ENCODE data around the gene CLECL1. TPM values are rescaled to one million over a fixed set of nuclear protein-coding genes. Genes with fewer than 3 reads are reported as not detected.

Gene CLECL1
- total RNA-seq, 2 experiments from 2014 or later = 1.2 to 1.4 TPM

GRCh38 chr12:9735601-9736000 is 2.7 kb upstream of the CLECL1 start:
- H3K36me3 Mint-ChIP-seq (ENCODE audit: low read depth) = peaks cover 28% of the 10 kb centered on the region
- CTCF ChIA-PET = interaction anchor here (0.7 kb wide), 1 partner anchor 119 kb away, joined by 3 read pairs; no protein-coding TSS in a partner anchor
- peaks cover 10% of the 10 kb centered on the region for H3K9me3 Mint-ChIP-seq
- peaks cover 60% of the 10 kb centered on the region for H3K4me1 Mint-ChIP-seq
- H3K4me3 Mint-ChIP-seq = no peak overlapping the region
- POLR2A ChIA-PET = no interaction called here
- no peaks in the 10 kb centered on the region for H3K27me3 Mint-ChIP-seq
- DNase-seq = no peak
- no peak overlapping the region for H3K27ac Mint-ChIP-seq

DNA sequence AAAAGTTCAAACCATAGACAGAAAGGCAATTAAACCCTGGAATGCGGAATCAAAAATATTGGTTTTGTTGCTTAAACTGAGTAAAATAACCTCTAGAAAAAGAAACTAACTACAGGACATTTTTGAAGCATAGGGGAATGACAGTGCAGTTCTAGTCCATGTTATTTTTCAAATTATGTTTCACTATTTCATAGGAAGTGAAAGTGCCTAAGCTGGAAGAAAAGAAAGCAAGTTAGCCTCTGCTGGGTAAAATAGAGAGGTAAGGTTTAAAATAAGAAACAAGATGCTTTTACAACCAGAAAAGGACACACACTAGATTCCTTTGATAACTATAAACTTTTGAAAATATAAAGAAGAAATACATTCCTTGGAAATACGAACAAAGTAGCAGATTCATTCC is 1.1 kb downstream of the CLECL1 start:
- ChIA-PET CTCF (interaction anchor here (1.4 to 1.5 kb wide), 2 partner anchors 10 to 11 kb away, joined by 3 to 9 read pairs; no protein-coding TSS in a partner anchor), POLR2A (no interaction called here)
- Mint-ChIP-seq H3K9me3 (peaks cover 2% of the 10 kb centered on the region), H3K4me1 (peaks cover 31% of the 10 kb centered on the region), H3K27me3 (no peaks in the 10 kb centered on the region), H3K27ac (peak overlapping the region; percentile 60), H3K4me3 (peak overlapping the region; percentile 34), H3K36me3 (ENCODE audit: low read depth) (peaks cover 13% of the 10 kb centered on the region)
- DNase-seq = no peak

DNA sequence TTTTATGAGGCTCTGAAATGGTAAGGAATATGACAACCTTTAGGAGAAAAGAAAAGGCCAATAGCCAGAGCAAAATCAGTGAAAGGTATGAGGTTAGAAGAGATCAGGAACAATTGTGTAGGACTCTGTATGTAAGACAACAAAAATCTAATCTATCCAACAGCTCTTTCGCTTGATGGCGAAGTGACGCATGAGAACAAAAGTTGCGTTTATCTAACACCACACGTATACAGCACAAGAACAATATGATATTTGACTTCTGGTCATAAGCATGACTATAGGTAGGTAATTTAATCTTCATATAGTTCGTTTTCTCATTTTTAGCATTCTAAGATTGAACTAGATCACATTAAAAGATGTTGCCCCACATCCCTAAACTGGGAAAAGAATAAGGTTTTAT is 1.5 kb downstream of the CLECL1 start:
- POLR2A ChIA-PET = no interaction called here

GRCh38 chr12:9730591-9730990 is 2.3 kb downstream of the CLECL1 start:
- ChIA-PET POLR2A (no interaction called here), CTCF (interaction anchor here (1.0 to 2.3 kb wide), 8 partner anchors 8 to 57 kb away, joined by 3 to 11 read pairs (median 4); no protein-coding TSS in a partner anchor)
- Mint-ChIP-seq H3K4me3 (no peak overlapping the region), H3K27ac (no peak overlapping the region), H3K4me1 (peaks cover 24% of the 10 kb centered on the region), H3K9me3 (peaks cover under 1% of the 10 kb centered on the region), H3K27me3 (no peaks in the 10 kb centered on the region), H3K36me3 (ENCODE audit: low read depth) (peaks cover 13% of the 10 kb centered on the region)
- DNase-seq = no peak

More for the DNA sequence above, 1.5 kb downstream of the CLECL1 start:
- Mint-ChIP-seq H3K4me1 (peaks cover 27% of the 10 kb centered on the region), H3K9me3 (peaks cover 2% of the 10 kb centered on the region), H3K4me3 (peak overlapping the region; percentile 34), H3K27me3 (no peaks in the 10 kb centered on the region), H3K36me3 (ENCODE audit: low read depth) (peaks cover 13% of the 10 kb centered on the region), H3K27ac (peak overlapping the region; percentile 60)
- no peak for DNase-seq
- CTCF ChIA-PET = interaction anchor here (1.4 to 2.3 kb wide), 3 partner anchors 9 to 23 kb away, joined by 3 to 11 read pairs (median 9); no protein-coding TSS in a partner anchor

GRCh38 chr12:9730011-9730410 is 2.9 kb downstream of the CLECL1 start:
- POLR2A ChIA-PET = no interaction called here

GRCh38 chr12:9729082-9729481 is 3.8 kb downstream of the CLECL1 start:
- POLR2A ChIA-PET = no interaction called here
- no peaks in the 10 kb centered on the region for H3K9me3 Mint-ChIP-seq

More at GRCh38 chr12:9730011-9730410, 2.9 kb downstream of the CLECL1 start:
- Mint-ChIP-seq H3K9me3 (no peaks in the 10 kb centered on the region), H3K36me3 (ENCODE audit: low read depth) (peaks cover 13% of the 10 kb centered on the region), H3K27ac (no peak overlapping the region), H3K4me1 (peaks cover 24% of the 10 kb centered on the region), H3K4me3 (no peak overlapping the region), H3K27me3 (no peaks in the 10 kb centered on the region)
- CTCF ChIA-PET = interaction anchor here (0.9 to 2.3 kb wide), 7 partner anchors 8 to 57 kb away, joined by 3 to 11 read pairs (median 3); no protein-coding TSS in a partner anchor
- no peak for DNase-seq

GRCh38 chr12:9727813-9728212 is 5.1 kb downstream of the CLECL1 start:
- DNase-seq = no peak
- peaks cover 11% of the 10 kb centered on the region for H3K36me3 Mint-ChIP-seq (ENCODE audit: low read depth)
- ChIA-PET CTCF (interaction anchor here (1.0 kb wide), 1 partner anchor 15 kb away, joined by 3 read pairs; no protein-coding TSS in a partner anchor), POLR2A (no interaction called here)
- H3K4me3 Mint-ChIP-seq = no peak overlapping the region
- H3K27me3 Mint-ChIP-seq = no peaks in the 10 kb centered on the region
- peaks cover 4% of the 10 kb centered on the region for H3K9me3 Mint-ChIP-seq
- peaks cover 21% of the 10 kb centered on the region for H3K4me1 Mint-ChIP-seq
- no peak overlapping the region for H3K27ac Mint-ChIP-seq

More at GRCh38 chr12:9729082-9729481, 3.8 kb downstream of the CLECL1 start:
- no peaks in the 10 kb centered on the region for H3K27me3 Mint-ChIP-seq
- H3K27ac Mint-ChIP-seq = no peak overlapping the region
- H3K36me3 Mint-ChIP-seq (ENCODE audit: low read depth) = peaks cover 13% of the 10 kb centered on the region
- CTCF ChIA-PET = interaction anchor here (0.9 to 2.3 kb wide), 4 partner anchors 10 to 20 kb away, joined by 3 to 11 read pairs (median 6); no protein-coding TSS in a partner anchor
- no peak overlapping the region for H3K4me3 Mint-ChIP-seq
- DNase-seq = no peak
- H3K4me1 Mint-ChIP-seq = peaks cover 24% of the 10 kb centered on the region

DNA sequence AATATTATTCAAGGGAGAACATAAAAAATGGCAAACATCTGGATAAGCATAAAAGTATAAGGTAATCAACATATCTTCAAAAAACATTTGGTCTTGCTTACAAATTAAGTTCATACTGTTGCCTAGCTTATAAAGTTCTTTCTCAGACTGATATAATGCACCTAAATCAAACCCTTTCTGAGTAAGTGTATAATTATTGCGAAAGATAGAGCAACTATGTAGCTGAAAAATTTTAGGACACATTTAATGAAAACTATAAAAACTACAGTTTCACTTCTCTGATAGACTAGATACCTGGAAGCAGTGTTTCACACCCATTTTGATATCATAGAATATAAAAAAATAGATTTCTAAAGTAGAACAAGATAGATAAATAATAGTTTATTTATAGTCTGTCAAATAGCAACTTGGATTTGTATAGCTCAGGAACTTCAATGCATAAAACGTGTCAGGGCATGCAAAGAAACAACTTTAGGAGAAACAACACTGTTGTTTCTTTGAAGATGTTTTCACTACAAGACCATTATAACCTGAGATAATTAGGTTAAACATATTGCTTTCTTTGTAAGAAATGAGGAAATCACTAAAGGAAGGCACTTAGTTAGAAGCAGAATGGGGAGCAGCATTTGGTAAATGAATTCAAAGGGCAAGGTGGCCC is 7.6 kb downstream of the CLECL1 start:
- Mint-ChIP-seq H3K4me1 (peaks cover 12% of the 10 kb centered on the region), H3K36me3 (ENCODE audit: low read depth) (peaks cover 9% of the 10 kb centered on the region), H3K27ac (no peak overlapping the region), H3K4me3 (no peak overlapping the region), H3K27me3 (no peaks in the 10 kb centered on the region), H3K9me3 (peaks cover 7% of the 10 kb centered on the region)
- ChIA-PET CTCF (interaction anchor here (1.6 to 1.7 kb wide), 2 partner anchors 18 kb away, joined by 5 read pairs; no protein-coding TSS in a partner anchor), POLR2A (interaction anchor here (0.6 kb wide), 1 partner anchor 147 kb away, joined by 5 read pairs; no protein-coding TSS in a partner anchor)
- DNase-seq = no peak

- Mint-ChIP-seq H3K27me3 (no peaks in the 10 kb centered on the region), H3K4me3 (no peak overlapping the region), H3K9me3 (peaks cover 7% of the 10 kb centered on the region), H3K36me3 (ENCODE audit: low read depth) (peaks cover 9% of the 10 kb centered on the region), H3K27ac (no peak overlapping the region), H3K4me1 (peaks cover 18% of the 10 kb centered on the region)
- no peak for DNase-seq
- CTCF ChIA-PET = no interaction called here
- POLR2A ChIA-PET = no interaction called here
Measured at GRCh38 chr12:9724023-9724422, 8.9 kb downstream of the CLECL1 start.

DNA sequence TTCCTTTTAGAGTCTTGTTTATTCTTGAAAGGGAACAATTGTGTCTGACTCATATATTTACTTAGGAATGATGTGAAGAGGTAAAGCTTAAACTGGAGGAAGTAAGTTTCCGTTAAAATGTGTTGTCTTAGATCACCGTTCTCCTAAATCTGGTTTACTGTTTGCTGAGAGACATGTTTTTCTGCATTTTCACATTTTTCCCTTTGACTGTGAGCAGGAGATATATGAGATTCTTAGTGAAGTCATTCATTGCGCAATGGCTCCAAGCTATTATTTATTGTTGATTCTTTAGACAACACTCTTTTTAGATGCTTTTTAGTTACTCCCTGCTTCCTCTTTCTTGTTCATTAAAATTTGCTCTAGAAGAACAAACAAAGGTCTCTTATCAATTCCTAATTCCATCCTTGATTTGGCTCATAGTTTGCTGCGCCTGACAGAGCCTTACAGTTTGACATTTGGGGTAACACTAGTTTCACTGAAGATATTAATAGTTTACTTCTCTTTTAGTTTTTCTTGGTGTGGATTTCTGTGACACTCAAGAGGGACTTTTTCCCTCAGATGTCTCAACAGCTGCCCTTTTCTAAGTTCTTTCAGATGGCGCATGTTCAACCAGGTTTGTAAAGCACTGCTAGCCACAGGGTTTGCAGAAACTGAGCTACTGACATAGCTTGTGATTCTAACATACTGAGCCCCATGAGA is 11.4 kb downstream of the CLECL1 start:
- DNase-seq = no peak
- no peak overlapping the region for H3K27ac Mint-ChIP-seq
- no peaks in the 10 kb centered on the region for H3K27me3 Mint-ChIP-seq
- peaks cover 7% of the 10 kb centered on the region for H3K9me3 Mint-ChIP-seq
- POLR2A ChIA-PET = interaction anchor here (0.8 kb wide), 1 partner anchor 49 kb away, joined by 7 read pairs; no protein-coding TSS in a partner anchor
- CTCF ChIA-PET = interaction anchor here (0.9 to 1.2 kb wide), 4 partner anchors 8 to 74 kb away, joined by 3 read pairs; no protein-coding TSS in a partner anchor
- peaks cover 9% of the 10 kb centered on the region for H3K36me3 Mint-ChIP-seq (ENCODE audit: low read depth)
- no peak overlapping the region for H3K4me3 Mint-ChIP-seq
- peaks cover 21% of the 10 kb centered on the region for H3K4me1 Mint-ChIP-seq

DNA sequence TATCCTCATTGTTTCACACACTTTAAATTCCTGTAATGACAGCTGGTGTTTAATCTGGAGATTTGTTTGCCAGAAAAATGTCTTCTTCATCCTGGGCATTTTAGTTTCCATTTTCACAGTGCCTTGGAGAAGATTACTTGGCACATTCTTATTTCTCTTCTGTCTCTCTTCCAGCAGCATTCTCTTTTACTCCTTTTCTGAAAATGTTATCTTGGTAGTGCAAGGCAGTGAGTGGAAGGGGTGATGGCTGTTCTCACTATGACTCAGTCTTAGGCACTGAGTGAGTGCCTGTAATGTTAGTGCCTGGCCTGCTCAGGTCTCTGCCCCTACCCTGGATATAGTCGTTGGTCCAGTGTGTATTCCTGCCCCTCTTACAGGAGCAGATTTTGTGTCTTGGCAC is 13.1 kb downstream of the CLECL1 start:
- Mint-ChIP-seq H3K27me3 (no peaks in the 10 kb centered on the region), H3K27ac (no peak overlapping the region), H3K36me3 (ENCODE audit: low read depth) (peaks cover 16% of the 10 kb centered on the region), H3K9me3 (peaks cover 14% of the 10 kb centered on the region), H3K4me1 (peaks cover 27% of the 10 kb centered on the region), H3K4me3 (no peak overlapping the region)
- ChIA-PET CTCF (interaction anchor here (4.0 kb wide), 1 partner anchor 12 kb away, joined by 13 read pairs; no protein-coding TSS in a partner anchor), POLR2A (no interaction called here)
- no peak for DNase-seq

- ChIA-PET POLR2A (no interaction called here), CTCF (interaction anchor here (4.0 kb wide), 1 partner anchor 11 kb away, joined by 13 read pairs; no protein-coding TSS in a partner anchor)
- Mint-ChIP-seq H3K4me1 (peaks cover 27% of the 10 kb centered on the region), H3K27ac (peak overlapping the region; percentile 65), H3K27me3 (no peaks in the 10 kb centered on the region), H3K9me3 (peaks cover 14% of the 10 kb centered on the region), H3K36me3 (ENCODE audit: low read depth) (peaks cover 14% of the 10 kb centered on the region), H3K4me3 (no peak overlapping the region)
- no peak for DNase-seq
Measured at GRCh38 chr12:9718968-9719367, 13.9 kb downstream of the CLECL1 start.
